ENCODE data around the gene VMP1. TPM values are rescaled to one million over a fixed set of nuclear protein-coding genes. Genes with fewer than 3 reads are reported as not detected.

The VMP1 gene
- total and polyA plus RNA-seq, 2 donors (not counting 1 experiment from before 2014, with no cell fraction given): 20.4 to 83.5 TPM

GRCh38 chr17:59760160-59760559 lies 52.7 kb downstream of the VMP1 start:
- no peak overlapping the region for H3K4me3 ChIP-seq (ENCODE audit: control extremely low read depth in 1 of 5, extremely low read depth in 1 of 5, insufficient read depth in 1 of 5, low read depth in 2 of 5, low read length in 4 of 5)
- no peaks in the 10 kb centered on the region for H4K20me1 ChIP-seq (ENCODE audit: control insufficient read depth, insufficient read depth, low read length, poor library complexity, severe bottlenecking)
- ATAC-seq (ENCODE audit: low read depth): no peak
- no CpG with 5 or more reads among the region's 1 CpG for WGBS (ENCODE audit: insufficient coverage)
- no peak overlapping the region for H3K27ac Mint-ChIP-seq
- peaks cover 5% of the 10 kb centered on the region for H3K4me1 Mint-ChIP-seq
- H3K4me3 Mint-ChIP-seq: no peak overlapping the region
- peaks cover 3% of the 10 kb centered on the region for H3K79me2 ChIP-seq (ENCODE audit: control insufficient read depth, insufficient read depth, low read length)
- intact Hi-C loops (cut with micrococcal nuclease): no loop called here
- H3K36me3 ChIP-seq (replicated peaks in 1 of 2; ENCODE audit: control extremely low read depth in 1 of 2, control insufficient read depth in 1 of 2, extremely low read depth in 1 of 2, insufficient read depth in 2 of 2, low read length in 1 of 2): peaks cover 5 to 13% of the 10 kb centered on the region in 2 experiments
- peaks cover 2% of the 10 kb centered on the region for H3K9me3 Mint-ChIP-seq (ENCODE audit: insufficient read depth)
- no peaks in the 10 kb centered on the region for H3K27me3 Mint-ChIP-seq
- no peak overlapping the region for H2AFZ ChIP-seq (ENCODE audit: insufficient read depth, low read depth, low read length, poor library complexity, severe bottlenecking)
- no peaks in the 10 kb centered on the region for H3K27me3 ChIP-seq (replicated peaks in 1 of 4; ENCODE audit: control extremely low read depth in 1 of 4, control insufficient read depth in 3 of 4, insufficient read depth in 4 of 4, low read length in 3 of 4)
- ChIA-PET CTCF (interaction anchor here (0.6 to 3.2 kb wide), 6 partner anchors 9 to 103 kb away, joined by 3 to 10 read pairs (median 4); no protein-coding TSS in a partner anchor), POLR2A (no interaction called here)
- no peaks in the 10 kb centered on the region for H3K4me1 ChIP-seq (ENCODE audit: control insufficient read depth in 2 of 2, insufficient read depth in 2 of 2, low read length in 2 of 2)
- no peak for DNase-seq
- no peak for TF ChIP-seq EZH2 (IDR thresholded peaks at IDR 0.05; ENCODE audit: borderline replicate concordance, insufficient read depth, low read depth, low read length, poor library complexity, severe bottlenecking)
- TF ChIP-seq CTCF (IDR thresholded peaks at IDR 0.05): no peak
- H3K9me3 ChIP-seq (ENCODE audit: control extremely low read depth in 1 of 3, control insufficient read depth in 2 of 3, insufficient read depth in 1 of 3, low read length in 2 of 3): peaks cover 0 to 9% (median 2%) of the 10 kb centered on the region in 3 donors
- H3K27ac ChIP-seq (ENCODE audit: low read length in 2 of 2): no peak overlapping the region
- no peak overlapping the region for H3K9ac ChIP-seq (ENCODE audit: low read length)
- no peak overlapping the region for H3K4me2 ChIP-seq (replicated peaks; ENCODE audit: low read depth, low read length, poor library complexity, severe bottlenecking)

- Mint-ChIP-seq H3K4me3 (no peak overlapping the region), H3K4me1 (peaks cover 5% of the 10 kb centered on the region), H3K9me3 (ENCODE audit: insufficient read depth) (peaks cover 2% of the 10 kb centered on the region), H3K27me3 (no peaks in the 10 kb centered on the region), H3K27ac (no peak overlapping the region)
- H3K9me3 ChIP-seq (ENCODE audit: control extremely low read depth in 1 of 3, control insufficient read depth in 2 of 3, insufficient read depth in 1 of 3, low read length in 2 of 3): peaks cover 0 to 9% (median 2%) of the 10 kb centered on the region in 3 donors
- H3K27ac ChIP-seq (ENCODE audit: low read length in 2 of 2): no peak overlapping the region
- H3K9ac ChIP-seq (ENCODE audit: low read length): no peak overlapping the region
- DNase-seq (no peak), ATAC-seq (ENCODE audit: low read depth) (no peak)
- H3K4me3 ChIP-seq (ENCODE audit: control extremely low read depth in 1 of 5, extremely low read depth in 1 of 5, insufficient read depth in 1 of 5, low read depth in 2 of 5, low read length in 4 of 5): no peak overlapping the region
- intact Hi-C loops (cut with micrococcal nuclease): no loop called here
- CTCF ChIA-PET: interaction anchor here (1.3 to 3.2 kb wide), 4 partner anchors 8 to 98 kb away, joined by 4 to 10 read pairs (median 6); no protein-coding TSS in a partner anchor
- H3K4me2 ChIP-seq (replicated peaks; ENCODE audit: low read depth, low read length, poor library complexity, severe bottlenecking): no peak overlapping the region
- no peaks in the 10 kb centered on the region for H3K27me3 ChIP-seq (replicated peaks in 1 of 4; ENCODE audit: control extremely low read depth in 1 of 4, control insufficient read depth in 3 of 4, insufficient read depth in 4 of 4, low read length in 3 of 4)
- H4K20me1 ChIP-seq (ENCODE audit: control insufficient read depth, insufficient read depth, low read length, poor library complexity, severe bottlenecking): no peaks in the 10 kb centered on the region
- 93% methylated on average over 3 of the region's 3 CpGs for WGBS (ENCODE audit: insufficient coverage)
- TF ChIP-seq EZH2 (IDR thresholded peaks at IDR 0.05; ENCODE audit: borderline replicate concordance, insufficient read depth, low read depth, low read length, poor library complexity, severe bottlenecking) (no peak), CTCF (IDR thresholded peaks at IDR 0.05) (no peak)
- H3K4me1 ChIP-seq (ENCODE audit: control insufficient read depth in 2 of 2, insufficient read depth in 2 of 2, low read length in 2 of 2): no peaks in the 10 kb centered on the region
- no peak overlapping the region for H2AFZ ChIP-seq (ENCODE audit: insufficient read depth, low read depth, low read length, poor library complexity, severe bottlenecking)
- peaks cover 3% of the 10 kb centered on the region for H3K79me2 ChIP-seq (ENCODE audit: control insufficient read depth, insufficient read depth, low read length)
- H3K36me3 ChIP-seq (replicated peaks in 1 of 2; ENCODE audit: control extremely low read depth in 1 of 2, control insufficient read depth in 1 of 2, extremely low read depth in 1 of 2, insufficient read depth in 2 of 2, low read length in 1 of 2): peaks cover 6 to 10% of the 10 kb centered on the region in 2 experiments
- POLR2A ChIA-PET: interaction anchor here (0.8 kb wide), 1 partner anchor 77 kb away, joined by 4 read pairs; no protein-coding TSS in a partner anchor
Observed at GRCh38 chr17:59761385-59762048, 54.1 kb downstream of the VMP1 start.

Data from B cell (primary cell).